Prostate gland (tissue), 2 donors: ENCODE measurements around the gene ARHGEF39.

Experiments used
- CTCF ChIP-seq, 4 experiments: fragments of 200-600 bp in 2 of 4; fragments of 450-650 bp in 2 of 4; sonication (generic) in 2 of 4; IDR thresholded peaks; 1 replicate in 3 of 4; 2 replicates in 1 of 4; pipeline ENCODE4 v1.5.1; 2016 to 2019; ENCODE audit warnings: antibody characterized with exemption in 4 of 4, mild to moderate bottlenecking in 2 of 4, moderate library complexity in 2 of 4
- POLR2A ChIP-seq: fragments of 450-650 bp; IDR thresholded peaks from one replicate; pipeline ENCODE4 v1.6.1; 2016; ENCODE audit warnings: antibody characterized with exemption, mild to moderate bottlenecking
- POLR2AphosphoS5 ChIP-seq: sonication (generic); formaldehyde crosslinking; IDR thresholded peaks from one replicate; pipeline ENCODE4 v1.6.1; 2017; ENCODE audit warnings: antibody characterized with exemption

DNA sequence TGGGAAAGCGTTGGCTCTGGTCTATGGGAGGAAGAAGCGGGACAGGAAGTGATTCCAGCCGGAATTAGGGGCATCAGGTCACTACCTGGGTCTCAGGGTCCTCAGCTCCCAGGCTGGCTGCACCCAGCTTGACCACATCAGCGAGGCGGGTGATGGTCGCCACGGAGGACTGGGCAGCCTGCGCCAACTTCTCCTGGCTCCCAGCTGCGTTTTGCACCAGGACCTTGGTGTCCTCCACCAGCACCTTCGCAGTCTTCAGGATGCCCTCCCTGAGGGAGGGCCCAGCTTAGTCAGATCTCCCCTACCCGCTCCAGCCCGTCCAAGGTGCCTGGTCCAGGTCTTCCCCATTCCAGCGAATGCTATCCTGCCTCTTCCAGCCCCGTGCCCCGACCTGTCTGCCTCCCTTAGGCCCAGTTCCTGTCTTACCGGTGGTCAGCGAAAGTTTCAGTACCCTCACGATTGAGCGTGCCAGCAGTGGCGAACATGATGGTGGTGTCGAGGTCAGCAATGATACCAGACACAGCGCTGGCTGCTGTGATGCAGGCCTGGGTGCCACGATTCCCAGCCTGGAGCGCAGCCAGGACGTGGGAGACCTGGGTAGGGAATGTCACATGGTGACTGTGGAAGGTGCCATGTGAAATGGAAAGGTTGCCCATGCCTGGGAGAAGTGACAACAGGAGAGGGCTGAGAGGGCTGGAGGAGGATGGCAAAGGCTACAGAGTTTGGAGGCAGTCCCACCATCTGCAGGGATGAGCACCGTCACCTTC lies 39.1 kb upstream of the ARHGEF39 start:
- TF ChIP-seq POLR2AphosphoS5 (no peak), CTCF (IDR thresholded peaks at IDR 0.05) (no peak), POLR2A (no peak)
